Vagina (tissue), 2 donors: ENCODE results near the gene COL12A1.

Source experiments
- POLR2AphosphoS5 ChIP-seq, 2 donors: sonication (generic); formaldehyde crosslinking; IDR thresholded peaks; one replicate each; pipeline ENCODE4 v1.9.0; 2017; ENCODE audit warnings: antibody characterized with exemption in 2 of 2, mild to moderate bottlenecking in 2 of 2, low read depth in 1 of 2; ENCODE audit not compliant: insufficient read depth in 1 of 2
- TF ChIP-seq, protein P1 (sequence below), 3 experiments: fragments of 450-650 bp in 2 of 3; fragments of 200-600 bp in 1 of 3; sonication (generic) in 1 of 3; IDR thresholded peaks; one replicate each; pipeline ENCODE4 v1.5.1; 2017 to 2019; ENCODE audit warnings: antibody characterized with exemption in 3 of 3, mild to moderate bottlenecking in 2 of 3, moderate library complexity in 2 of 3

GRCh38 chr6:75109765-75110164, 96.1 kb downstream of the COL12A1 start:
- TF ChIP-seq POLR2AphosphoS5 (IDR thresholded peaks at IDR 0.05; ENCODE audit: insufficient read depth in 1 of 2, low read depth in 1 of 2) = no peak
- TF ChIP-seq, protein P1, sequence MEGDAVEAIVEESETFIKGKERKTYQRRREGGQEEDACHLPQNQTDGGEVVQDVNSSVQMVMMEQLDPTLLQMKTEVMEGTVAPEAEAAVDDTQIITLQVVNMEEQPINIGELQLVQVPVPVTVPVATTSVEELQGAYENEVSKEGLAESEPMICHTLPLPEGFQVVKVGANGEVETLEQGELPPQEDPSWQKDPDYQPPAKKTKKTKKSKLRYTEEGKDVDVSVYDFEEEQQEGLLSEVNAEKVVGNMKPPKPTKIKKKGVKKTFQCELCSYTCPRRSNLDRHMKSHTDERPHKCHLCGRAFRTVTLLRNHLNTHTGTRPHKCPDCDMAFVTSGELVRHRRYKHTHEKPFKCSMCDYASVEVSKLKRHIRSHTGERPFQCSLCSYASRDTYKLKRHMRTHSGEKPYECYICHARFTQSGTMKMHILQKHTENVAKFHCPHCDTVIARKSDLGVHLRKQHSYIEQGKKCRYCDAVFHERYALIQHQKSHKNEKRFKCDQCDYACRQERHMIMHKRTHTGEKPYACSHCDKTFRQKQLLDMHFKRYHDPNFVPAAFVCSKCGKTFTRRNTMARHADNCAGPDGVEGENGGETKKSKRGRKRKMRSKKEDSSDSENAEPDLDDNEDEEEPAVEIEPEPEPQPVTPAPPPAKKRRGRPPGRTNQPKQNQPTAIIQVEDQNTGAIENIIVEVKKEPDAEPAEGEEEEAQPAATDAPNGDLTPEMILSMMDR (IDR thresholded peaks at IDR 0.05) = no peak
